K562 (cell line): ENCODE data around the gene GSG1L2.

Source experiments
- CREB1 ChIP-seq, 2 experiments: sonication (generic) in 1 of 2; formaldehyde crosslinking in 1 of 2; IDR thresholded peaks; 2 replicates each; pipeline versions ENCODE4 v1.6.1 to v1.8.0; 2012 to 2022; ENCODE audit warnings: inconsistent platforms in 1 of 2, mild to moderate bottlenecking in 1 of 2, missing genetic modification reagents in 1 of 2, moderate library complexity in 1 of 2
- MTF1 ChIP-seq: fragments of 250-450 bp; sonication (Bioruptor Pico); IDR thresholded peaks from 2 replicates; pipeline ENCODE4 v1.9.0; 2021; ENCODE audit warnings: moderate library complexity, mild to moderate bottlenecking, inconsistent platforms, borderline replicate concordance
- POLR2A ChIP-seq: fragments of 450-650 bp; conservative IDR thresholded peaks from 2 replicates; pipeline ENCODE4 v1.6.1; 2016
- TF ChIP-seq, protein P1 (sequence below), 2 experiments: fragments of 450-650 bp in 1 of 2; sonication (generic) in 1 of 2; formaldehyde crosslinking in 1 of 2; IDR thresholded peaks in 1 of 2; conservative IDR thresholded peaks in 1 of 2; 2 replicates each; pipeline versions ENCODE4 v1.6.1 to v1.8.1; 2016 to 2023; ENCODE audit warnings: mild to moderate bottlenecking in 2 of 2, moderate library complexity in 2 of 2, inconsistent platforms in 1 of 2, missing genetic modification reagents in 1 of 2
- TF ChIP-seq, protein P2 (sequence below), 3 experiments: IDR thresholded peaks in 2 of 3; conservative IDR thresholded peaks in 1 of 3; 2 replicates each; pipeline ENCODE4 v1.5.1; 2011 to 2012; ENCODE audit warnings: low read length in 3 of 3, mild to moderate bottlenecking in 3 of 3, control low read depth in 2 of 3, improper control_type of control experiment in 1 of 3, inconsistent platforms in 1 of 3, low read depth in 1 of 3, mixed read lengths in 1 of 3, moderate library complexity in 1 of 3; ENCODE audit not compliant: insufficient read depth in 2 of 3

DNA sequence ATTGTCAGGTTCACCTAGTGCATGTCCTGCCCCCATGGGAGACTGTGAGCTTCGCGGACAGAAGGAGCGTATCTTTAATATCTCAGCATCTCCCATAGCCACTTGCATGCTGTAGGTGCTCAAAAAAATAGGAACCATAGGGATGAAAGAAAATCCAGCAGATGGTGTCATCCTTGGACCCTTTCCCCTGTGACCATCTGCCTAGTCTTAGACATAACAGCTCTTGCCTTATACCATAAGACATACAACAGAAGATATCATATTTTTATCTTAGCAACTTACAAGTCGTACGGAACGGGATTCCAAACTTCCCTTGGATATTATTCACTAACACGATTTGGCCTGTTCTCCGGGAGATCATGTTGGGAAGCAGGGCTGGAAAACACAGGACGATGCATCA is 45.0 kb downstream of the GSG1L2 start:
- TF ChIP-seq, protein P1, sequence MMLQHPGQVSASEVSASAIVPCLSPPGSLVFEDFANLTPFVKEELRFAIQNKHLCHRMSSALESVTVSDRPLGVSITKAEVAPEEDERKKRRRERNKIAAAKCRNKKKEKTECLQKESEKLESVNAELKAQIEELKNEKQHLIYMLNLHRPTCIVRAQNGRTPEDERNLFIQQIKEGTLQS (IDR thresholded peaks at IDR 0.05) = no peak
- TF ChIP-seq, protein P1 (CRISPR knock-in tag; conservative IDR thresholded peaks at IDR 0.05) = no peak
- no peak for TF ChIP-seq MTF1 (CRISPR knock-in tag)
- TF ChIP-seq, protein P2, sequence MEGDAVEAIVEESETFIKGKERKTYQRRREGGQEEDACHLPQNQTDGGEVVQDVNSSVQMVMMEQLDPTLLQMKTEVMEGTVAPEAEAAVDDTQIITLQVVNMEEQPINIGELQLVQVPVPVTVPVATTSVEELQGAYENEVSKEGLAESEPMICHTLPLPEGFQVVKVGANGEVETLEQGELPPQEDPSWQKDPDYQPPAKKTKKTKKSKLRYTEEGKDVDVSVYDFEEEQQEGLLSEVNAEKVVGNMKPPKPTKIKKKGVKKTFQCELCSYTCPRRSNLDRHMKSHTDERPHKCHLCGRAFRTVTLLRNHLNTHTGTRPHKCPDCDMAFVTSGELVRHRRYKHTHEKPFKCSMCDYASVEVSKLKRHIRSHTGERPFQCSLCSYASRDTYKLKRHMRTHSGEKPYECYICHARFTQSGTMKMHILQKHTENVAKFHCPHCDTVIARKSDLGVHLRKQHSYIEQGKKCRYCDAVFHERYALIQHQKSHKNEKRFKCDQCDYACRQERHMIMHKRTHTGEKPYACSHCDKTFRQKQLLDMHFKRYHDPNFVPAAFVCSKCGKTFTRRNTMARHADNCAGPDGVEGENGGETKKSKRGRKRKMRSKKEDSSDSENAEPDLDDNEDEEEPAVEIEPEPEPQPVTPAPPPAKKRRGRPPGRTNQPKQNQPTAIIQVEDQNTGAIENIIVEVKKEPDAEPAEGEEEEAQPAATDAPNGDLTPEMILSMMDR (IDR thresholded peaks at IDR 0.05 in 2 of 3, conservative IDR thresholded peaks at IDR 0.05 in 1 of 3; ENCODE audit: insufficient read depth in 2 of 3, low read depth in 1 of 3, low read length in 3 of 3) = no peak
- TF ChIP-seq POLR2A = no peak
- TF ChIP-seq CREB1 (IDR thresholded peaks at IDR 0.05) = no peak
- no peak for TF ChIP-seq CREB1 (CRISPR knock-in tag; IDR thresholded peaks at IDR 0.05)
